ENCODE data around the gene SNRNP25.

SNRNP25 gene

DNA sequence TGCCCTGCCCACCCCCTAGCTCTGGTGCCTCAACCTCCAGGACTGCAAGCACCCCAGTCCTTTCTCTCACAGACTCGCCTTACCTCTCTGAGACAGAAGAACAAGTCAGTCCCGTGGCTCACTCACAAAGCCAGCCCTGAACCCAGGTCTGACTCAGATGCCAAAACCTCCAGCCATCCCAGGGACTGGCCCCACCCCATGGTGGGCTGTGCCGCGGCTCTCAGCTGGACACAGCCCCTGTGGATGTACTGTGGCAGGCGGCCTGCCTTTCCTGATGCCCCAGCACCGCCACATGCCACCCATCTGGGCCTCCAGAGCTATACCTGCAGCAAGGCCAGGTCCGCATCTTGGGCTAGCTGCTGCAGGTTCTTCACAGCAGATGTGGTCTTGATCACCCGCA lies 44.2 kb downstream of the SNRNP25 start:
- Histone ChIP-seq H3K79me2 (ENCODE audit: insufficient read depth, low read length) (no peaks in the 10 kb centered on the region), H3K9ac (ENCODE audit: low read length) (no peak overlapping the region), H3K9me2 (ENCODE audit: low read depth, low read length) (no peaks in the 10 kb centered on the region), H3K4me1 (ENCODE audit: insufficient read depth, low read length, severe bottlenecking) (no peaks in the 10 kb centered on the region), H3K27me3 (ENCODE audit: insufficient read depth, low read length) (no peaks in the 10 kb centered on the region), H3K36me3 (ENCODE audit: insufficient read depth, low read length) (peaks cover 7% of the 10 kb centered on the region; the same call in 1 of the 2 replicates), H3F3A (ENCODE audit: insufficient read depth, low read length) (no peaks in the 10 kb centered on the region), H3K27ac (ENCODE audit: low read depth, low read length, poor library complexity, severe bottlenecking) (no peak overlapping the region), H3K4me3 (ENCODE audit: low read depth, low read length, poor library complexity, severe bottlenecking) (no peak overlapping the region), H2AFZ (ENCODE audit: low read length) (no peak overlapping the region), H3K9me3 (ENCODE audit: low read length) (no peaks in the 10 kb centered on the region), H4K20me1 (ENCODE audit: insufficient read depth, low read length) (no peaks in the 10 kb centered on the region), H3K4me2 (ENCODE audit: low read length) (no peak overlapping the region)
- TF ChIP-seq, protein P1, sequence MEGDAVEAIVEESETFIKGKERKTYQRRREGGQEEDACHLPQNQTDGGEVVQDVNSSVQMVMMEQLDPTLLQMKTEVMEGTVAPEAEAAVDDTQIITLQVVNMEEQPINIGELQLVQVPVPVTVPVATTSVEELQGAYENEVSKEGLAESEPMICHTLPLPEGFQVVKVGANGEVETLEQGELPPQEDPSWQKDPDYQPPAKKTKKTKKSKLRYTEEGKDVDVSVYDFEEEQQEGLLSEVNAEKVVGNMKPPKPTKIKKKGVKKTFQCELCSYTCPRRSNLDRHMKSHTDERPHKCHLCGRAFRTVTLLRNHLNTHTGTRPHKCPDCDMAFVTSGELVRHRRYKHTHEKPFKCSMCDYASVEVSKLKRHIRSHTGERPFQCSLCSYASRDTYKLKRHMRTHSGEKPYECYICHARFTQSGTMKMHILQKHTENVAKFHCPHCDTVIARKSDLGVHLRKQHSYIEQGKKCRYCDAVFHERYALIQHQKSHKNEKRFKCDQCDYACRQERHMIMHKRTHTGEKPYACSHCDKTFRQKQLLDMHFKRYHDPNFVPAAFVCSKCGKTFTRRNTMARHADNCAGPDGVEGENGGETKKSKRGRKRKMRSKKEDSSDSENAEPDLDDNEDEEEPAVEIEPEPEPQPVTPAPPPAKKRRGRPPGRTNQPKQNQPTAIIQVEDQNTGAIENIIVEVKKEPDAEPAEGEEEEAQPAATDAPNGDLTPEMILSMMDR (IDR thresholded peaks at IDR 0.05; ENCODE audit: low read length): no peak
- TF ChIP-seq EZH2 (IDR thresholded peaks at IDR 0.05; ENCODE audit: borderline replicate concordance, low read length): no peak

DNA sequence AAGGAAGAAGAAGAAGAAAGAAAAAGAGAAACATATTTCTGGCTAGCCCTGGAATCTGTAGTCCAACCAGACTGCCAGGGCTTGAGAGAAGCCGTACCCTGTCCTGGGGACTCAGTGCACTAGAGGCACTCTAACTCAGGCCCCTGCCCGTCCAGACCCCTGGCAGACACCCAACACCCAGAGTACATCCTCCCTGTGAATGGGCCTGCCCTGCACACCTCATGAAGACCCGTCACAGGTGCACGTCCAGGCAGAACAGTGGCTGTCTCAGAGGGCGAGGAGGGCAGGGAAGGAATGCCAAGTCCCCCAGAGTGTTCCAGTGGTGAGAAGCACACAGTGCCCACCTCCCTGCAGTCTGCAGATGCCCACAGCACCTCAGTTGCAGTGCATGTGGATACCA lies 47.4 kb downstream of the SNRNP25 start:
- Histone ChIP-seq H3K79me2 (ENCODE audit: insufficient read depth, low read length) (no peaks in the 10 kb centered on the region), H3K27me3 (ENCODE audit: insufficient read depth, low read length) (no peaks in the 10 kb centered on the region), H3K4me1 (ENCODE audit: insufficient read depth, low read length, severe bottlenecking) (no peaks in the 10 kb centered on the region), H3F3A (ENCODE audit: insufficient read depth, low read length) (no peaks in the 10 kb centered on the region), H2AFZ (ENCODE audit: low read length) (no peak overlapping the region), H3K4me3 (ENCODE audit: low read depth, low read length, poor library complexity, severe bottlenecking) (no peak overlapping the region), H3K9me2 (ENCODE audit: low read depth, low read length) (no peaks in the 10 kb centered on the region), H3K4me2 (ENCODE audit: low read length) (no peak overlapping the region), H3K9ac (ENCODE audit: low read length) (no peak overlapping the region), H4K20me1 (ENCODE audit: insufficient read depth, low read length) (no peaks in the 10 kb centered on the region), H3K27ac (ENCODE audit: low read depth, low read length, poor library complexity, severe bottlenecking) (no peak overlapping the region), H3K9me3 (ENCODE audit: low read length) (no peaks in the 10 kb centered on the region), H3K36me3 (ENCODE audit: insufficient read depth, low read length) (peaks cover 7% of the 10 kb centered on the region; the same call in 1 of the 2 replicates)
- no peak for TF ChIP-seq EZH2 (IDR thresholded peaks at IDR 0.05; ENCODE audit: borderline replicate concordance, low read length)
- TF ChIP-seq, protein P1 (IDR thresholded peaks at IDR 0.05; ENCODE audit: low read length): no peak

DNA sequence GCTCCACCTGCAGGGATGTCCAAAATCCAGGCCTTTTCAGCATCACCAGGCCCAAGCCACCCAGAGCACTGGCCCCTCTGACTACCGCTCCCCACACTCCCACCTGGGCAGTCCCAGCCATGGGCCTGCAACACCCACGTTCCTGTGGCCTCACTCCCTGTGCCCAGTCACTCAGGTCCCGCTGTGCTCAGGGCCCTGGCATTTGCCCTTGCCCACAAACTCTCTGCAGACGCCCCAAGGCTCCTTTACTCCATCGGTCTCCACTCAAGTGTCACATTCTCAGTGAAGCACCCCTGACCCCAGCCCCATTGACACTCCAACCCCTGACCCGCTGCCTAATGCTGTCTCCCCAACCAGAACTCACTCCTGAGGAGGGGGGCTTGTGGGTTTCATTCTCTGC lies 48.0 kb downstream of the SNRNP25 start:
- H3K4me1 ChIP-seq (ENCODE audit: insufficient read depth, low read length, severe bottlenecking): no peaks in the 10 kb centered on the region
- TF ChIP-seq, protein P1 (IDR thresholded peaks at IDR 0.05; ENCODE audit: low read length): no peak
- no peak for TF ChIP-seq EZH2 (IDR thresholded peaks at IDR 0.05; ENCODE audit: borderline replicate concordance, low read length)
- peaks cover 7% of the 10 kb centered on the region; the same call in 1 of the 2 replicates for H3K36me3 ChIP-seq (ENCODE audit: insufficient read depth, low read length)

More for the DNA sequence above, 48.0 kb downstream of the SNRNP25 start:
- Histone ChIP-seq H3K79me2 (ENCODE audit: insufficient read depth, low read length) (no peaks in the 10 kb centered on the region), H3K27ac (ENCODE audit: low read depth, low read length, poor library complexity, severe bottlenecking) (no peak overlapping the region), H3K27me3 (ENCODE audit: insufficient read depth, low read length) (no peaks in the 10 kb centered on the region), H4K20me1 (ENCODE audit: insufficient read depth, low read length) (no peaks in the 10 kb centered on the region), H3K9ac (ENCODE audit: low read length) (no peak overlapping the region), H3F3A (ENCODE audit: insufficient read depth, low read length) (no peaks in the 10 kb centered on the region), H3K9me2 (ENCODE audit: low read depth, low read length) (no peaks in the 10 kb centered on the region), H2AFZ (ENCODE audit: low read length) (no peak overlapping the region), H3K9me3 (ENCODE audit: low read length) (no peaks in the 10 kb centered on the region), H3K4me3 (ENCODE audit: low read depth, low read length, poor library complexity, severe bottlenecking) (no peak overlapping the region), H3K4me2 (ENCODE audit: low read length) (no peak overlapping the region)
